Left forelimb (tissue), 1 donor: ENCODE results near the gene BBLN.

Experiments
- DNase-seq: peaks from one replicate; pipeline ENCODE4 v3.0.0-alpha.2; 2018; ENCODE audit warnings: low spot score

Gene BBLN

DNA sequence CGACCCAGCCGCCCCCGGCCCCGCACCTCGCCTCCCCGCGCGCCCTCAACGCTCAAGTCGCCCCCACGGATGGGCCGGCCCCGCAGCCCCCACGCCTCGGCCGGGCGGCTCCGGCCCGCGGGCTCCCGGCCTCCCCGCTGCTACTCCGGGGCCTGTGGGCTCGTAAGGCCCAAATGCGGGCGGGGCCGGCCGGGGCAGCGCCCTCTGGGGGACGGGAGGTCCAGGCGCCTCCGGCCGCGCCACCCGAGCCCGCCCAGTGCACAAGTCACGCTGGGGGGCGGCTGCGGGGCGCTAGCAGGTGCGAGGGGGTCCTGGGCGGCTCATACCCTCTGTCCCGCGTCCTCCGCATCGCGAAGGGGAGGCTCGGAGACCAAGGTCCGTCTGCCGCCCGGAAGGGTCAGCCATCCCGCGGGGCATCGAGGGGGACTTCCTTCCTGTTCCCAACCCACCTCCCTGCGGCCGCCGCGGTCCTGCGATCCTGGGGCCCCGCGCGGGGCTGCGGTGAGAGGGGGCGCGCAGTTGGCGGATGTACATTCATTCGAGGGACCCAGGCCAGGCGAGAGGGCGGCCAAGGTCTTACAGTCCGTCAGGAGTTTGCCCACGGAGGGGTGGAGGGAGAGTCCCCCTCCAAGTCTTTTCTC is 31.5 kb downstream of the BBLN start, which contains the start of gene CIZ1:
Gene CIZ1 (minus strand): TSS at position 167 of the 641 bp plus-strand sequence. CDS start 715 bp downstream, outside the sequence.
- peak; percentile 88 for DNase-seq

DNA sequence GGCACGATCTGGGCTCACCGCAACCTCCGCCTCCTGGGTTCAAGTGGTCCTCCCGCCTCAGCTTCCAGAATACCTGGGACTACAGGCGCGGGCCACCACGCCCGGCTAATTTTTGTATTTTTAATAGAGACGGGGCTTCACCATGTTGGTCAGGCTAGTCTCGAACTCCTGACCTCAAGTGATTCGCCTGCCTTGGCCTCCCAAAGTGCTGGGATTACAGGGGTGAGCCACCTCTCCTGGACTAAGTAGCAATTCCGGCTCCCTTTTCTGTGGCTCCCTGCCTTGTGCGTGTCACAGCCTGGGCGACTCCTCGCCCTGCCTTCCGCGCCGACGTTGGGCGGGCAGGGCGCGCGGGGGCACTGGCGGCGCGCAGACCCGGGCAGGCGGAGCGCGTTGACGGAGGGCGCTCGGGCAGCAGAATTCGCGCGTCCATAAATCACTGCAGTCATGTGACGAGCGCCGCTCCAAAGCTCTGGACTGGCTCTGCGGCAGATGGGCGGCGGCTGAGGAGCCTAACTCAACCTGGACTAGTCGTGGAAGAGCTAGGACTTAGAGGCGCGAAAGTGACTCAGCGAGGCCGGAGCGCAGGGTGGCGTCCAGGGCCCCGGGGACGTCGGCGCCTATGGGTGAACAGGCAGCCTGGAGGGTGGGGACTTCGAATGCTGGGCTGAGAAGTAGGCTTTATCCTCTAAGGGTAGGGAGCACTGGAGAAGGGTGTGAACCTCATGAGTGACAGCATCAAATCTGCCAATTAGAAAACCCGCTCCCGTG is 32.7 kb downstream of the BBLN start:
- DNase-seq, result peak; percentile 85

DNA sequence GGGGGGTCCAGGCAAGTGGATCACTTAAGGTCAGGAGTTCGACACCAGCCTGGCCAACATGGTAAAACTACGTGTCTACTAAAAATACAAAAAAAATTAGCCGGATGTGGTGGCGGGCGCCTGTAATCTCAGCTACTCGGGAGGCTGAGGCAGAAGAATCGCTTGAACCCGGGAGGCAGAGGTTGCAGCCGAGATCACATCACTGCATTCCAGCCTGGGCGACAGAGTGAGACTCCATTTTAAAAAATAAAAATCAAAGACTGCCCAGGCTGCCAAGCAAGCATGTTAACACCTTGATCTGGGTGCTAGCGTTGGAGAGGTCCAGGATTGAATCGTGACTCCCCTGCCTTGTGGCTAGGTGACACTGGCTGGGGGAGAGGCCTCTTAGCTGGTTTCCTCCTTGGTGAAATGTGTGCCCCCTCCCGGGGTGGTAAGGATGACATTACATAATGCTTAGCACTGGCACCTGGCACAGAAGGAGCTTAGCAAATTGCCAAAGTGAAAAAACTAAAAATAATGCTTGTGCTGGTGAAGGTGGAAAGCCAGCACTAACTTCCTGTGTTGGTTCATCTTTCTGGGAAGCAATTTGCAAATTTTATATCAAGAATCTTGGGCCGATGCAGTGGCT is 33.5 kb downstream of the BBLN start:
- no peak for DNase-seq

DNA sequence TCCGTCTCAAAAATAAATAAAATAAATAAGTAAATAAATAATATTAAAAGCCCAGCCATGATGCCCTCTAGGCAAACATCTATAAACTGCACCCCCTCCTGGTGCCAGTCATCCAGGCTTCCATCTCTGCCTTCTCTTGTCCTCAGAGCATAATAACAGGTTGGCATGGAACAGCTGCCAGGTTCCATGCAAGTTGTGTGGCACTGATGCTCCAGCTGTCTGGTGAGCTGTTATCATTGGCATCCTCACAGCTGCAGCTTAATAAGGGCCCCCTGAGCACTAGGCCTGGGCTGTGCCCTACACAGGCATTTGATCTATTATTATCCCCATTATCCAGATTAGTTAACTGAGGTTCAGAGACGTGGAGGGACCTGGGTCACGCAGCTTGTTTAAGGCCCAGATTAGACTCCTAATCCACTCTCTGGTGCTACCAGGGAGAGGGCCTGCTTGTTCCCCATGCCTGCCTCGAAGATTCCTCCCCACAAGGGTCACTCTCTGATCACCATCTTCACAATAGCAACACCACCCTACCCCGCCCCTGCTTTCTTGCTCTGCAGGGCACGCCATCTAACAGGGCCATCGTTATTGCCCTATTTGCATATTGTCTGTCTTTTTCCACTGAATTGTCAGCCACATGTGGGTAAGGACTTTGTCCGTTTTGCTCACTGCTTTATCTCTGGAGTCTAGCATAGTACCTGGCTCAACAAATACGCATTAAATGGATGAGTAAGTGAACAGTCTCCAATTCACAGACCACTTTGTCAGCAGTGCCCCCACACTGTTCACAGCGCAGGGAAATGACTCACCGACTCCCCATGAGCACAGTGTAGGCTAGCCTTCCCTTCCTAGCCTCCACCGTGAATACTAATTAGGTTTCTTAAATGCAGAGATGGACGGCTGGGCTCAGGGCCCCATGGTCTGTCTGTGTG is 41.6 kb downstream of the BBLN start:
- no peak for DNase-seq

DNA sequence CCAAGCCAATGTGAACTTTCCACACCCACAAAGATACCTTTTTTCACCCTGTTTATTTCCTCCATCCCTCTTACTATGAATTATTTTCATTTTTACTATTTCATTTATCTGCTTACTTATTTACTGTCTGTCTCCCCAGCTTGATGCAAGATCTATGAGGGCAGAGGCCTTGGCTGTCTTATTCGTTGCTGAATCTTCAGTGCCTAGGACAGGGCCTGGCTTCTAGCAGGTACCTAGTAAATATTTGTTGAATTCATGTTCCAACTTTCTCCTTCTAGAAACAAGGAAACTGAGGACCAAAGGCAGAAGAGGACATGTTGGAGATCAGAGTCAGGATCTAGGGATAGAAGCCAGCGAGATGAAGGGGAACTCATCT is 42.6 kb downstream of the BBLN start:
- no peak for DNase-seq

DNA sequence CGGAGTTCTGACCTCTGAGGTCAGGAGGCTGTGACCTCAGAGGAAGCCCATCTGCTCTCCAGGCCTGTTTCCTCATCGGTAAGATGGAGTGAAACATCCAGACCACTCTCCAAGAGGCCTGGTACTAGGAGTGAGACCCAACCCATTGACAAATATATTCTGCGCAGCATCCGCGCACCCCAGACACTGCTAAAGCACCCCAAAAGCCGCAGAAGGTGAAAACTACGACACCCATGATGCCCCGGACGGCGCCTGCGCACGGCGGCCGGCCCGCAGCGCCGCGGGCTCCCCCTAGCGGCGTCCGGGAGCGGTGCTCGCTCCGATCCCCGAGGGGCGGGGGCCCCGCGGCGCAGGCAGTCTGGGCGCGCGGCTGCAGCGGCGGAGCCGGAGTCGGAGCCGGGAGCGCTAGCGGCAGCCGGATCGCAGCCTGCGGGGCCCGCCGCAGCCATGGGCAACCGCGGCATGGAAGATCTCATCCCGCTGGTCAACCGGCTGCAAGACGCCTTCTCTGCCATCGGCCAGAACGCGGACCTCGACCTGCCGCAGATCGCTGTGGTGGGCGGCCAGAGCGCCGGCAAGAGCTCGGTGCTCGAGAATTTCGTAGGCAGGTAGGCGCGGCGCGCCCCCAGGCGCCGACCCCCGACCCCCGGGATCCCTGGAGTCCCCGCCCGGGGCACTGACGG is 43.1 kb downstream of the BBLN start, which contains the start of gene DNM1:
Gene DNM1 (plus strand): TSS at position 356 of the 683 bp plus-strand sequence. CDS start 92 bp downstream, at position 448.
- no peak for DNase-seq

DNA sequence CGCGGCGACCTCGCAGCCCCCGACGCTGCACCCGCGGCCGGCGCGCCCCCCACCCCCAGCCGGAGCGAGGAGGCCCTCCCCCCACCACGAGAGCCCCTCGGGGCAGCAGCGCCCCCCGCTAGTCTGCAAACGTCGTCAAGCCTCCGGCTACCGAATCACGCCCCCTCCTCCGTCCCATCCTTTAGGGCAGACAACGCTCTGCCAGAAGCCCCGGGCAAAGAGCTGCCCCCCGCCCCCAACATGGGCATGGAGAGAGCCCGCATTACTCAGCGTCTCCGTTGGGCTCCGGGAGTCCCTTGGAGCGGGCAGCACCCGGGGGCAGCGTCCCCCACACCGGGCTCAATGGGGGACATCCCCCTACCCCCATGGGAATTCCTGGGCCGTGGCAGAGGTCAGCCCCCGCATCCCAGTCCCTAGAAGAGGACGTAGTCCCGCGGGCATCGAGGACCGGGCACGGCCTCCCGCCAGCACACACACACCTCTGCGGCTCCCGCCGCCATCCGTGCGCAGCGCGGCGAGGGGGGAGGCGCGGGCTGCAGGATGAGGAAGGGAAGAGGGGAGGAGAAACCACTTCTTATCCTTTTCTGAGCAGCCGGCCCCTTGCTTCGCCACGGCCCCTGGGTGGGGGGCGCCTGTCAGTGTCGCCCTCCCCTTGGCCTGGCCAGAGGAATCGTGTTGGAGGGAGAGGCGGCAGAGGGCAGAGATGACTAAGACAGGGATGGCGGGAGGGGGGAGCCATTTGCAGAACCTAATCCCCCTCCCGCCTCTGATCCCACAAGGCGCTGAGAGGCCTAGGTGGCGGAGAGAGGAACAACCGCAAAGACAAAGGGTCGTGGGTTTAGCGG is 43.9 kb downstream of the BBLN start:
- DNase-seq, result no peak

DNA sequence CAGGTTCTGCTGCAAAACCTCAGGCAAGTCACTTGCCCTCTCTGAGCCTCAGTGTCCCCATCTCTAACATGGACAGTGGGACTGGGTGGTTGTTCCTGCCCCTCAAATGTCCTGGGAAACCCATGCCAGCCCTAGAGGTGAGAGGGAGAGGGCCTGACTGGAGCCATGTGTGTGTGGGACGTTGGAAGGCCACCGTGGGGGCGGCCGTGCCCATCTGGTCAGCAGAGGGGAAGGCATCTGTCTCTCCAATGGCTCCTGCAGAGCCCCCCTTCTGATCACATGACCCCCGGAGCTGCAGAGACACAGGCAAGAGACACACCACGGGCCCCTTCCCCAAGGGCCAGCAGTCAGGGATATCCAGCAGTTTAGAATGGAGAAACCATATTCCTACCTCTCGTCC is 44.8 kb downstream of the BBLN start:
- no peak for DNase-seq

DNA sequence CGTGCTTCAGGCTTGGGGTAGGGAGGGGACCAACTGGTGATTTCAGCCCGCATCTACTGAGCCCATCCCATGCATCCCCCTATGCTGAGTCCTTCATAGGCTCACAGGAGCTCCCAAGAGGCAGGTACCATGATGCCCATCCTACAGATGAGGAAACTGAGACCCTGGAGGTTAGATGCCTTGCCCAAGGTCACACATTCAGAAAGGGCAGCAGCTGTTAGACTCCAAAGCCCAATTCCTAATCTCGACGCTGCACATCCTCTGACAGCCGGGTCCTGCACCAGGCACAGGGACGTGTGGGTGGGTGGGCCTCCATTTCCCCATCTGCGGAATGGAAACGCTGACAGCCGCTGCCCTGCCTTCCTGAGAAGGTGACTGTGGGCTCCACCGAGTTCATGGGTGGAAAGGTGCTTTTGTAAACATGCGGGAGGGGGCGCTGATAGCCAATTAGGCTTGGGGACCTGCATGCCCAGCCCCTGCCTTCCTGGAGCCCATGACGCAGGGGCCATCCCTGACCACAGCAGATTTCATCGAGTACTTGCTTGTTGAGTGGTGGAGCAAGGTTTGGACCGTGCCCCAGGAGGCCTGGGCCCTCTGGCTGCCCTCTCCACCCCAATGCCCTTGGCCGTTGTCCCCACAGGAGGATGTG is 45.4 kb downstream of the BBLN start:
- no peak for DNase-seq

DNA sequence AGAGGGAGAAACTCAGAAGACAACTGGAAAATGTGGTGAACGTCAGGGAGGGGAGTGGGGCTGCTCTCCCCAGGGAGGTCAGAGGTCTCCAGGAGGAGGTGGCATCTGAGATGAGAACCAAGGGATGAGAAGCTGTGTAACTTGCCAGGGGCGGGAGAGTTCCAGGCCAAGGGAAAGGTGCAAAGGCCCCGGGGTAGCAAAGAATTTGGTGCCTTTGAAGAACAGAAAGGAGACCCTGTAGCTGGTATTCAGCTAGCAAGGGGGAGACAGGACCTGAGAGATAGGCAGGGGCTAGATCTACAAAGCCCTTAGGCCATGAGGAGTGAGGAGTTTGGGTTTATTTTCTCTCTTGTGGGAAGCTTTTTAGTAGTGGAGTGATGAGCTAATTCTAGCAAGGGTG is 46.4 kb downstream of the BBLN start:
- DNase-seq, result no peak

DNA sequence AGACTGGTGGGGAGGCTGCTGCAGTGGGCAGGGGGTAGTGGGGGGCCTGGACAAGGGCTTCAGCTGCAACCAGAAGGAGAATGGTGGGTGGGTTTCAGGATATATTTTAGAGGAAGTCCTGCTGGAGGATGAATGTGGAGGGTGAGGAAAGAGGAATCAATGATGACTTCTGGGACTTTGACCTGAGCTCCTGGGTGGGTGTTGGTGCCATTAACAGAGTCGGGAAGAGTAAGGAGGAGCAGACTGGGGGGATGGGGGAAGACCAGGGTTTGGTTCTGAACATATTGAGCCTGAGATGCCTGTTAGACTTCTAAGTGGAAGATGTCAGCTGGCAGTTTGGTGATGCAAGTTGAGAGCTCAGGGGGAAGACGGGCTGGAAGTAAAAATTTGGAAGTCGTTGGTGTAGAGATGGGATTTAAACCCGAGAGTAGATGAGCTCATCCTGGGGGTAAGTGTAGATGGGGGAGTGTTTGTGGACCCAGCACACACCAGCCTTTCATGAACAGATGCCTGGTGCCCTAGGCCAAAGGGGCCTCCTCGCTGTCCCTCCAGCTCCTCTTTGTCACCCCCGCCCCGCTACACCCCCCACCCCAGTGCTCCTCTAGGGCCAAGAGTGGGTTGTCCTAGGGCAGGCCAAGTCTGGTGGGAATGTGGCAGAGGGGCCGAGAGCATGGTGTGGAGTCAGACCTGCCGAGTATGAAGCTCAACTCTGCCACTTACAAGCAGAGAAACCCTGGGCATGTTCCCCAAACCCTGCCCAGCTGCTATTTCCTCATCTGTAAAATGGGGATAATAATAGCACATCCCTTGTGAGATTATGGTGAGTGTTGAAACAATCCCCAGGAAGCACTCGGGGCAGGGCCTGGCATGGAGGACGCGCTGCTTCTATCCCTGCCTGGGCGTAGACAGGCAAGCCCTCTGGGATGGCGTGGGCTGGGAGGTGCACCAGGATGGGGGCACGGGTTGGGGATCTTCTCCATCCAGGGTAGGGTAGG is 47.1 kb downstream of the BBLN start:
- no peak for DNase-seq

DNA sequence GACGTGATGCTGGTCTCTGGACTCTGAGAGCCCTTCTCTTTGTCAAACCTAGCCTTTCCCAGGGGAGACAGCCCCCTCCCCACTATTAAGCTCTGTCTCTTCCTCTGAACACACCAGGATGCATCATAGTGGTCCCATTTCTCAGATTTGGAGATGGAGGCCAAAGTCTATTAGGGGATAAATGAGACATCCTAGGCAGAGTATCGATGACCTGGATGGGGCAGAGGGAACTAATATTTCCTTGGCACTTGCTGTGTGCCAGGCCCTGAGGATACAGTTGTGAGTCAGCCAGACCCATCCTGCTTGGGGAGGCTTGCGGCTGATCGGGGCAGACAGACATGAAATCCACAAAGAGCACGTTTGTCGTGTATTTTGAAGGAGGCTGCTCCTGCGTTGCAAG is 48.3 kb downstream of the BBLN start:
- DNase-seq, result no peak

DNA sequence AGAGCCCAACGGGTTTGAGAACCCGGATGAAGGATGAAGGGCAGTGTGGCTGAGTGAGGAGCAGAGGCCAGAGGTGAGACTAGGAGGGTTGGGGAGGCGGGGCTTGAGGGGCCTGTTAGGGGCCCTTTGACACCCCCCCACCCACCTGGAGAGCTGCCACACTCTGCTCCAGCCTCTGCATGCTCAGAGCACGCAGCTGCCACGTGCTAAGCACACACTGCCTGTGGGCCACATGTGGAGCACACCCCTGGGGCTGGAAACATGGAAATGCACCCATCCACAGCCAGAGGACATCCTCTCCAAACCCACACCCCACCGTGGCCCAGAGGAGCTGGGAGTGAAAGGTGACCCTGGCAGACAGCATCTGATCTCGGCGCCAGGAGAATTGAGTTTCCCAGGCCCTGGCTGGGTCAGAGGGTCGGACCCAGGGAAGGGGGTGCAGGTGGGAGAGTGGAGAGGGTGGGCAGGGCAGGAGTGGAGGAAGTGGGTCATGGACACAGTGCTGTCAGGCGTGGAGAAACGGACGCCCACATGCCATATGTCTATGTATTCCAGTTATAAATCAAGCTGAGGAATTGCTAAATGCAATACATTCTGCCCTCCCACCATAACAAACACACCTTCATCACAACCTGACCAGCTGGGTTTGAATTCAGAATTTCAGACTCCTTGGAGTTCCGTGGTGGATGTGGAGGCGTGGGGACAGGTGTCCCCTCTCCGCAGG is 49.0 kb downstream of the BBLN start:
- no peak for DNase-seq

DNA sequence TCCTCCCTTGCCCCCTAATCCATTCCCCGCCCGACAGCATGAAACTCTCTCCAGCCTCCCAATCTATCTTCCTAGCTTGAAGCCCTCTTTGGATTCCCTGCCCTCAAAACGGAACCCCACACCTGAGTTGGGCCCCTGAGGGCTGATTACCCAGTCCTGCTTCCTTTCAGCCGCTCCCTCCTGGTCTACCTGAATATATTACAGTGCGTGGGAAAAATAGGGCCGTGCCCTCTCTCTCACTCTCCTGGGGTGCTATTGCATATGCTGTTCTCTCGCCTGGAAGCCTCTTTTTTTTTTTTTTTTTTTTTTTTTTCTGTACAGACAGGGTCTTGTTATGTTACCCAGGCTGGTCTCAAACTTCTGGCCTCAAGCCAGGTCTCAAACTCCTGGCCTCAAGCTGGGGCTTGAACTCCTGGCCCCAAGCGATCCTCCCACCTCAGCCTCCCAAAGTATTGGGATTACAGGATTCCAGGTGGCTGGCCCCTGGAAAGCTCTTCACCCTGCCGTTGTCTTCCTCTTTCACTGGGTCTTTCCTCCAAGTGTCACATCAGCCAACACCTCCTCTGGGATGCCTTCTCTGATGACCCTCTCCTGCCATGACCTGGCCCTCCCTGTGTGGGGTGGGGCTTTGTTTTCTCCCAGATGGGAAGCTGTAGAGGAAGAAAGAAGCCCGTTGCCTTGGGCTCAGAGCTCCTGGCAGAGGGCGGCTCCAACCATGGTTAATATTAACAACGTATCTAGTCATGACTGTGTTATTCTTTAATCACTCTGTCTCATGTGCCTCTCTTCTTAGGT is 51.3 kb downstream of the BBLN start:
- no peak for DNase-seq

DNA sequence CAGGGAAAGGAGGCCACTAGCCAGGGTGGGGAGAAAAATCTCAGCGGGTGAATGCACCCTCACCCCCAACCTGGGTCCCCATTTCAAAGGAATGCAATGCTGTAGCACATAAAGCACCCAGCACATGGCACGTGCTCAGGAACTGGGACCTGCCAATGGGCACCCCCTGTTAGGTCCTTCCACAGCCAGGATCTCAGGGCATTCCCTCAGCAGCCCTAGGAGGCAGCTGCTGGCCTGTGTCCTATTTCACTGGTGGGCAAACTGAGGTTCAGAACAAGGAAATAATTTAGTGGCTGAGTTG is 51.9 kb downstream of the BBLN start:
- DNase-seq, result no peak
